GM18861 (cell line): ENCODE results near the gene ZNF217.
"Not testable (repeated sequence)": the region's sequence is repeated elsewhere in the genome, so short reads cannot be mapped to it uniquely, and the experiment has no call there.

ENCODE experiments used
- ATAC-seq: cut with Tn5 transposase; IDR thresholded peaks from one replicate; pipeline ENCODE4 v1.9.1; 2021; ENCODE audit not compliant: unreplicated experiment

The ZNF217 gene

GRCh38 chr20:53593466-53594007, at the start of gene ZNF217:
ZNF217 (minus strand) TSS chr20:53593839; CDS start chr20:53582826, 11,013 bp downstream.
- ATAC-seq, result not testable (repeated sequence)

DNA sequence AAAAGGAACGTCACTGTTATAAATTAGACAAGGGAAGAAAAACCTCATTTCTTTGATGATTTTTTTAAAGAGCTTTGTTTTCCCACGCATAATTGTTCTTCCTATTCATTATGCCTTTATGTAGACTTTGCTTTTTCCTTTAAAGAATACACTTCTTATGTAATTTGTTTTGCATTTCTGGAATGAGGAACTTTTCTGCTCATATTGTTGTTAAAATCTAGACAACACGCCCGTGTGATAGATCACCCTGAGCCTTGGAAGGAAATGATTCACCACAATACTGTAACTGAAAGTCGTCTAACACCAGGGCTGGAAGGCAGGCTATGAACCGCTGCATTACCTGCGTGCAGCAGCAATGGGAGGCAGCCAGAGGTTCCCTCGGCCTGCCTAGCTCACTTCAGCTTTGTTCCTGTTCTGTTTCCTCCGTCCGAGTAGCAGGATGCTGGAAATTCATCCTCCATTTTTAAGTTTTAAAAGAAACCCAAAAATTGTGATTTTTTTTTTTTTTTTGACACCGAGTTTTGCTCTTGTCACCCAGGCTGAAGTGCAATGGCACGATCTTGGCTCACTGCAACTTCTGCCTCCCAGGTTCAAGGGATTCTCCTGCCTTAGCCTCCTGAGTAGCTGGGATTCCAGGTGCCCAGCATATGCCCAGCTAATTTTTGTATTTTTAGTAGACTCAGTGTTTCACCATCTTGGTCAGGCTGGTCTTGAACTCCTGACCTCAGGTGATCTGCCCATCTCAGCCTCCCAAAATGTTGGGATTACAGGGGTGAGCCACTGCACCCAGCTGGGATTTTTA, 49.6 kb upstream of the ZNF217 start:
- ATAC-seq, result peak; percentile 89

GRCh38 chr20:53642196-53643030, 48.8 kb upstream of the ZNF217 start:
- peak; percentile 40 for ATAC-seq

DNA sequence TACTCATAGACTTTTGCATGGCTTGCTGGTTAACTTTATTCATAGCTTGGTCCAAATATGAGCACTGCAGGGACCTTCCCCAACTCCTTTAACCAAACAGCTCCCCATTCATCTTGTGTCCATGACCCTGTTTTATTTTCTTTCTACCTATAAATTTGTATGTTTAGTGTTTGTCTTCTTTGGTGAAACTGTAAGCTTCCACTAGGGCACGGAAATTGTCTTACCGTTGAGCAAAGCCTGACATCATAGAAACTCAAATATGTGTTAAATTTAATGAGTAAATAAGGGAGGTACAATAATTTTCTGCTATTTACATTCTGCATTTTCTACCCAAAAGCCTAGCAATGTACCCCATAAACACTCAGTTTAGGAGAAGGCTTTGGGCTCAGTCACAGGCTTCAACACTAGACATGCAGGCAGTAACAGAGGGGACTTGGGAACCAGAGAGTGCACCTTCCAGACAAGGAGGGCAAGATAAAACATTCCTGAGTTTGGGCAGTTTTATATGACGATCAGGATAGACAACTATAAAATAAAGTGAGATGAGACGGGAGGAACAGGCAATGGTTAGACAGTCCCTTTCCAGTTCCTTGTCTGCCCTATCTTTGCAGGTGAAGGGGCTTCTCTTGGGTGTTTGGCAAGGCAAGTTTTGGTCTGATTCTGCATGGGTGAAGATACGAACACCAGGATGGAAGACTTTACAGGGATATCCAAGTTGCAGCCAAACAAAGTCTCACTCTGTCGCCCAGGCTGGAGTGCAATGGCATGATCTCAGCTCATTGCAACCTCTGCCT, 46.2 kb upstream of the ZNF217 start:
- ATAC-seq, result no peak

DNA sequence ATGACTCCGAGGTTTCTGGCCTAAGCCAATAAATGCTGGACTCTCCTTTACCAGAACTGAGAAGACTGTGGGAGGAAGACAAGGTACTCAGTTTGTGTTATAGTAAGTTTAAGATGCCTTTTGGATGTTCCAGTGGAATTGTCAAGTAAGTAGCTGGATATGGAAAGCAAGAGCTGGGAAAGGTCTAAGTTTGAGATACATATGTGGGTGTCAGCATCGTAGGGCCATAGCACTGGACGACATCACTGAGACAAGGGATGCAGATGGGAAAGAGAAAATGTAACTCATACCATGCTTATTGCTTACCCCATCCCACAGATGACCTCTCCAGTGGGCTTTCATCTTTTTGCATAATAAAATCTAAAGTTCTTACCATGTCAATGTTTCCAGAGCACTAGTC, 45.5 kb upstream of the ZNF217 start:
- no peak for ATAC-seq

DNA sequence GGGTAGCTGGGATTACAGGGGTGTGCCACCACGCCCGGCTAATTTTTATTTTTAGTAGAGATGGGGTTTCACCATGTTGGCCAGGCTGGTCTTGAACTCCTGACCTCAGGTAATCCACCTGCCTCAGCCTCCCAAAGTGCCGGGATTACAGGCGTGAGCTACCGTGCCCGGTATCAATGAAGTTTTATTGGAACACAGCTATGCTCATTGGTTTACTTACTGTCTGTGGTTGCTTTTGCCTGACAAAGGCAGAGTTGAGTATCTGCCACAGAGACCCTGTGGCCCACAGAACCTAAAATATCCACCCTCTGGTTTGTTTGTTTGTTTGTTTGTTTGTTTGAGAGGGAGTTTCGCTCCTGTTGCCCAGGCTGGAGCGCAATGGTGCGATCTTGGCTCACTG, 43.7 kb upstream of the ZNF217 start:
- ATAC-seq, result not testable (repeated sequence)

- ATAC-seq, result no peak
Observed at GRCh38 chr20:53636540-53637097, 43.0 kb upstream of the ZNF217 start.

DNA sequence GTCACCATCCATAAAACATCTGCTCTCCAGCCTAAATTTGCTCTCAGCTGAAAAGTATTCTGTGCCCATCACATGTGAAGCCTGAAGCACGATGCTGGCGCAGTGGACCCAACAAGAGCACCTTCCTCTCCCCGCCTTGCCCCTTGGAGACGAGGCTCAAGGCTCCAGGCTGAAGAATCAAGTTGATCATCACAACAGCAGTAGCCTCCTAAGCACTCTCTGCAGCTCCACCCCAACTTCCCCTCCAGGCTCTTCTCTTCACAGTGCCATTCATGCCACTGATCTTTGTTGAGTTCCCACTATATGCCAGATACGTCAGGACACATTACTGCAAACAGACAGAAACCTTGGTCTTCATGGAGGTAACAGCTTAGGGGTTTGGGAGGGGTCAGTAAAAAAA, 41.6 kb upstream of the ZNF217 start:
- ATAC-seq, result no peak

DNA sequence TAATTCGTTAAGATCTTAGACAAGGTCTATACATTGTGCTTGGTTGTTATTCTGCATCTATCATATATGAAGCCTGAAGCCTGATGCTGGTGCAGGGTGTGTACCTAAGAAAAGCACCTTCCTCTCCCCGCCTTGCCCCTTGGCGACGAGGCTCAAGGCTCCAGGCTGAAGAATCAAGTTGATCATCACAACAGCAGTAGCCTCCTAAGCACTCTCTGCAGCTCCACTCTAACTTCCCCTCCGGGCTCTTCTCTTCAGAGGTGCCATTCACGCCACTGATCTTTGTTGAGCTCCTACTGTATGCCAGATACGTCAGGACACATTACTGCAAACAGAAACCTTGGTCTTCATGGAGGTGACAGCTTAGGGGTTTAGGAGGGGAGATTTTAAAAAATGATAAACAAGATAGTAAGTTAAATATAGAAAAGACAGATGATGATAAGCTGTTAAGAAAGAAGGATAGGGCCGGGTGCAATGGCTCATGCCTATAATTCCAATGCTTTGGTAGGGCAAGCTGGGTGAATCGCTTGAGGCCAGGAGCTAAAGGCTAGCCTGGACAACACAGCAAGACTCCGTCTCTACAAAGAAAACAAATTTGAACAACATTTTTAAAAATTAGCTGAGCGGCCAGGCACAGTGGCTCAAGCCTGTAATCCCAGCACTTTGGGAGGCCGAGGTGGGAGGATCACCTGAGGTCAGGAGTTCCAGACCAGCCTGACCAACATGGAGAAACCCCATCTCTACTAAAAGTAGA, 38.4 kb upstream of the ZNF217 start:
- ATAC-seq, result no peak

DNA sequence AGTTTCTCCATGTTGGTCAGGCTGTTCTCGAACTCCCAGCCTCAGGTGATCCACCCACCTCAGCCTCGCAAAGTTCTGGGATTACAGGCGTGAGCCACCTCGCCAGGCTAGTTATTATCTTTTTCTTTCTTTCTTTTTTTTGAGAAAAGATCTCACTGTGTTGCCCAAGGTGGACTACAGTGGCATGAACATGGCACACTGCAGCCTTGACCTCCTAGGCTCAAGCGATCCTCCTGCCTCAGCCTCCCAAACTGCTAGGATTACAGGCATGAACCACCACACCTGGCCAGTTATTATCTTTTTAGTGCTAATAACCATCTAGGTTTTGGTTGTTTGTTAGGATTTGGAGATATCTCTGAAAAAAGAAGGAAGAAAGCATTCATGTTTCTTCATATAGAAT, 35.8 kb upstream of the ZNF217 start:
- no peak for ATAC-seq

GRCh38 chr20:53628758-53629157, 35.1 kb upstream of the ZNF217 start:
- ATAC-seq, result not testable (repeated sequence)

- ATAC-seq, result no peak
Observed at GRCh38 chr20:53628076-53628475, 34.4 kb upstream of the ZNF217 start.

DNA sequence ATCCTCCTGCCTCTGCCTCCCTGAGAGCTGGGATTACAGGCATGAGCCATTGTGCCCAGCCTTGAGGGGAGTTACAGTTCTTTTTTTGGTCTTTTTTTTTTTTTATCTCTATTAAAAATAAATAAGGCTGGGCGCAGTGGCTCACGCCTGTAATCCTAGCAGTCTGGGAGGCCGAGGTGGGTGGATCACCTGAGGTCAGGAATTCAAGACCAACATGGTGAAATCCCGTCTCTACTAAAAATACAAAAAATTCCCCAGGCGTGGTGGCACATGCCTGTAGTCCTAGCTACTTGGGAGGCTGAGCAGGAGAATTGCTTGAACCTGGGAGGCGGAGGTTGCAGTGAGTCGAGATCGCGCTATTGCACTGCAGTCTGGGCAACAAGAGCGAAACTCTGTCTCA, 33.4 kb upstream of the ZNF217 start:
- ATAC-seq, result not testable (repeated sequence)

GRCh38 chr20:53626584-53626983, 32.9 kb upstream of the ZNF217 start:
- no peak for ATAC-seq

- no peak for ATAC-seq
Observed at GRCh38 chr20:53625311-53626129, 31.9 kb upstream of the ZNF217 start.

- not testable (repeated sequence) for ATAC-seq
Observed at GRCh38 chr20:53624927-53625250, 31.2 kb upstream of the ZNF217 start.

GRCh38 chr20:53623454-53624211, 30.0 kb upstream of the ZNF217 start:
- peak; percentile 41 for ATAC-seq

- peak; percentile 15 for ATAC-seq
Observed at GRCh38 chr20:53623134-53623453, 29.5 kb upstream of the ZNF217 start.
